ENCODE data around the gene PDE9A.

DNA sequence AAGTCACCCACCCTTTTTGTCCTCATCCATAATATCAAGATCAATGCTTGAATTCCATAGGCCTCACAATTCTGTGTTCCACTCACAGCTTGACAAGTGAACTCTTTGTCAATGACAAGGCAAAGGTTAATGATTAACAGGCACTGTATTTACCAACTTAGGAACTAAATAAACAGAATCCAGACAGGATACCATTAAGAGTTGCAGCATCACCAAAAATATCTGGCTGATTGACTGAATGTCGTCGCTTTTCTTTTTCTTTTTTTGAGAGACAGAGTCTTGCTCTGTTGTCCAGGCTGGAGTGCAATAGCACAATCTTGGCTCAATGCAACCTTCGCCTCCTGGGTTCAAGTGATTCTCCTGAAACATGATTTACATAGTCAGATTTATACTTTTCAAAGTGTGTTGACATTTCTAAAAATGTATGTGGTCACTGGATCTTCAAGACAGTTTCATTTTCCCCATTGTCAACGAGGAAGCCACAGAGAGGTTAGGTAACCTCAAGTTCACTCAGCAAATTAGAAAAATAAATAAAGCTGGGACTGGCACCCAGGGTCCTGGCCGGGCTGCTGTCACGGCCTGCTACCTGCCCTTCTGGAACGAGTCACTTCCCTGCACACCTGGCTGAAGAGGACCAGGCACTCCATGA is 81.0 kb downstream of the PDE9A start:
- TF ChIP-seq CTCF (IDR thresholded peaks at IDR 0.05) (no peak), CBX2 (IDR thresholded peaks at IDR 0.05; ENCODE audit: borderline replicate concordance, low read depth) (no peak), NPAS2 (CRISPR knock-in tag; IDR thresholded peaks at IDR 0.05; ENCODE audit: borderline replicate concordance) (no peak), POLR2A (IDR thresholded peaks at IDR 0.05; ENCODE audit: low read length) (no peak), BHLHE40 (IDR thresholded peaks at IDR 0.05; ENCODE audit: low read depth, low read length) (no peak), CEBPB (IDR thresholded peaks at IDR 0.05) (no peak), SMC3 (IDR thresholded peaks at IDR 0.05) (no peak), MAFK (IDR thresholded peaks at IDR 0.05; ENCODE audit: partially characterized antibody) (no peak), RFX5 (IDR thresholded peaks at IDR 0.05) (no peak), PBX3 (IDR thresholded peaks at IDR 0.05) (no peak)
- TF ChIP-seq, protein P1, sequence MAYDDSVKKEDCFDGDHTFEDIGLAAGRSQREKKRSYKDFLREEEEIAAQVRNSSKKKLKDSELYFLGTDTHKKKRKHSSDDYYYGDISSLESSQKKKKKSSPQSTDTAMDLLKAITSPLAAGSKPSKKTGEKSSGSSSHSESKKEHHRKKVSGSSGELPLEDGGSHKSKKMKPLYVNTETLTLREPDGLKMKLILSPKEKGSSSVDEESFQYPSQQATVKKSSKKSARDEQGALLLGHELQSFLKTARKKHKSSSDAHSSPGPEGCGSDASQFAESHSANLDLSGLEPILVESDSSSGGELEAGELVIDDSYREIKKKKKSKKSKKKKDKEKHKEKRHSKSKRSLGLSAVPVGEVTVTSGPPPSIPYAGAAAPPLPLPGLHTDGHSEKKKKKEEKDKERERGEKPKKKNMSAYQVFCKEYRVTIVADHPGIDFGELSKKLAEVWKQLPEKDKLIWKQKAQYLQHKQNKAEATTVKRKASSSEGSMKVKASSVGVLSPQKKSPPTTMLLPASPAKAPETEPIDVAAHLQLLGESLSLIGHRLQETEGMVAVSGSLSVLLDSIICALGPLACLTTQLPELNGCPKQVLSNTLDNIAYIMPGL (CRISPR knock-in tag; IDR thresholded peaks at IDR 0.05; ENCODE audit: borderline replicate concordance), result no peak
- TF ChIP-seq, protein P2, sequence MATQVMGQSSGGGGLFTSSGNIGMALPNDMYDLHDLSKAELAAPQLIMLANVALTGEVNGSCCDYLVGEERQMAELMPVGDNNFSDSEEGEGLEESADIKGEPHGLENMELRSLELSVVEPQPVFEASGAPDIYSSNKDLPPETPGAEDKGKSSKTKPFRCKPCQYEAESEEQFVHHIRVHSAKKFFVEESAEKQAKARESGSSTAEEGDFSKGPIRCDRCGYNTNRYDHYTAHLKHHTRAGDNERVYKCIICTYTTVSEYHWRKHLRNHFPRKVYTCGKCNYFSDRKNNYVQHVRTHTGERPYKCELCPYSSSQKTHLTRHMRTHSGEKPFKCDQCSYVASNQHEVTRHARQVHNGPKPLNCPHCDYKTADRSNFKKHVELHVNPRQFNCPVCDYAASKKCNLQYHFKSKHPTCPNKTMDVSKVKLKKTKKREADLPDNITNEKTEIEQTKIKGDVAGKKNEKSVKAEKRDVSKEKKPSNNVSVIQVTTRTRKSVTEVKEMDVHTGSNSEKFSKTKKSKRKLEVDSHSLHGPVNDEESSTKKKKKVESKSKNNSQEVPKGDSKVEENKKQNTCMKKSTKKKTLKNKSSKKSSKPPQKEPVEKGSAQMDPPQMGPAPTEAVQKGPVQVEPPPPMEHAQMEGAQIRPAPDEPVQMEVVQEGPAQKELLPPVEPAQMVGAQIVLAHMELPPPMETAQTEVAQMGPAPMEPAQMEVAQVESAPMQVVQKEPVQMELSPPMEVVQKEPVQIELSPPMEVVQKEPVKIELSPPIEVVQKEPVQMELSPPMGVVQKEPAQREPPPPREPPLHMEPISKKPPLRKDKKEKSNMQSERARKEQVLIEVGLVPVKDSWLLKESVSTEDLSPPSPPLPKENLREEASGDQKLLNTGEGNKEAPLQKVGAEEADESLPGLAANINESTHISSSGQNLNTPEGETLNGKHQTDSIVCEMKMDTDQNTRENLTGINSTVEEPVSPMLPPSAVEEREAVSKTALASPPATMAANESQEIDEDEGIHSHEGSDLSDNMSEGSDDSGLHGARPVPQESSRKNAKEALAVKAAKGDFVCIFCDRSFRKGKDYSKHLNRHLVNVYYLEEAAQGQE (IDR thresholded peaks at IDR 0.05), result no peak

Measured in A549 (cell line).